HG03354 (cell line): Measurements from ENCODE around the gene AIMP1.
"Not testable (repeated sequence)": the region's sequence is repeated elsewhere in the genome, so short reads cannot be mapped to it uniquely, and the experiment has no call there.

ENCODE experiments used
- ATAC-seq: cut with Tn5 transposase; IDR thresholded peaks from one replicate; pipeline ENCODE4 v1.9.1; 2021; ENCODE audit warnings: mild to moderate bottlenecking; ENCODE audit not compliant: unreplicated experiment, poor library complexity, severe bottlenecking

Gene AIMP1

GRCh38 chr4:106306561-106306960, 9.8 kb upstream of the AIMP1 start:
- no peak for ATAC-seq

- no peak for ATAC-seq
These were observed 4.0 kb upstream of the AIMP1 start for GRCh38 chr4:106312377-106312776.

GRCh38 chr4:106312997-106313522, 3.3 kb upstream of the AIMP1 start:
- no peak for ATAC-seq

- no peak for ATAC-seq
These were observed 1.4 kb upstream of the AIMP1 start for GRCh38 chr4:106314960-106315359.

GRCh38 chr4:106315476-106315967, 828 bp upstream of the AIMP1 start:
- peak; percentile 32 for ATAC-seq

- ATAC-seq: peak; percentile 6
These were observed 541 bp downstream of the AIMP1 start for GRCh38 chr4:106316773-106317409.

GRCh38 chr4:106317815-106318214, 1.5 kb downstream of the AIMP1 start:
- no peak for ATAC-seq

GRCh38 chr4:106318511-106318910, 2.2 kb downstream of the AIMP1 start:
- no peak for ATAC-seq

- ATAC-seq: no peak
These were observed 3.9 kb downstream of the AIMP1 start for GRCh38 chr4:106320235-106320634.

- not testable (repeated sequence) for ATAC-seq
These were observed 4.8 kb downstream of the AIMP1 start for GRCh38 chr4:106321168-106321567.

- ATAC-seq: not testable (repeated sequence)
These were observed 5.5 kb downstream of the AIMP1 start for GRCh38 chr4:106321814-106322213.

- no peak for ATAC-seq
These were observed 6.8 kb downstream of the AIMP1 start for GRCh38 chr4:106323119-106323518.

GRCh38 chr4:106325800-106326199, 9.4 kb downstream of the AIMP1 start:
- ATAC-seq: no peak

- ATAC-seq: peak; percentile 92
These were observed 12.8 kb downstream of the AIMP1 start for GRCh38 chr4:106329041-106329618.

GRCh38 chr4:106333186-106333585, 16.8 kb downstream of the AIMP1 start:
- no peak for ATAC-seq

- no peak for ATAC-seq
These were observed 18.6 kb downstream of the AIMP1 start for GRCh38 chr4:106334741-106335470.

GRCh38 chr4:106336618-106337017, 20.3 kb downstream of the AIMP1 start:
- no peak for ATAC-seq

- ATAC-seq: no peak
These were observed 21.6 kb downstream of the AIMP1 start for GRCh38 chr4:106337916-106338315.

GRCh38 chr4:106338671-106339070, 22.3 kb downstream of the AIMP1 start:
- no peak for ATAC-seq

- ATAC-seq: no peak
These were observed 23.1 kb downstream of the AIMP1 start for GRCh38 chr4:106339431-106339830.

- no peak for ATAC-seq
These were observed 24.4 kb downstream of the AIMP1 start for GRCh38 chr4:106340774-106341173.
